GM03348 (cell line): Measurements from ENCODE around the gene PCGF3.

Experiments used
- DNase-seq: peaks from one replicate; pipeline ENCODE4 v3.0.0; 2012; ENCODE audit warnings: low spot score

The PCGF3 gene

GRCh38 chr4:705278-706082 lies at the start of gene PCGF3:
Gene PCGF3 (plus strand): TSS chr4:705832. CDS start chr4:733681, 27,849 bp downstream.
- peak; percentile 100 for DNase-seq

- DNase-seq, result no peak
These were observed 48.9 kb upstream of the PCGF3 start for GRCh38 chr4:656436-657337.

- DNase-seq, result no peak
These were observed 48.2 kb upstream of the PCGF3 start for GRCh38 chr4:657338-657833.

- DNase-seq, result no peak
These were observed 47.6 kb upstream of the PCGF3 start for GRCh38 chr4:657834-658667.

- DNase-seq, result no peak
These were observed 46.7 kb upstream of the PCGF3 start for GRCh38 chr4:658681-659667.

GRCh38 chr4:659851-660250 lies 45.8 kb upstream of the PCGF3 start:
- DNase-seq, result no peak

GRCh38 chr4:660401-660800 lies 45.2 kb upstream of the PCGF3 start:
- DNase-seq, result no peak

GRCh38 chr4:661231-661630 lies 44.4 kb upstream of the PCGF3 start:
- no peak for DNase-seq

GRCh38 chr4:661881-662761 lies 43.5 kb upstream of the PCGF3 start:
- no peak for DNase-seq

GRCh38 chr4:663046-663437 lies 42.6 kb upstream of the PCGF3 start:
- DNase-seq, result no peak

GRCh38 chr4:663438-664428 lies 41.9 kb upstream of the PCGF3 start:
- no peak for DNase-seq

GRCh38 chr4:664713-665231 lies 40.9 kb upstream of the PCGF3 start:
- no peak for DNase-seq

- DNase-seq, result no peak
These were observed 40.3 kb upstream of the PCGF3 start for GRCh38 chr4:665381-665750.

GRCh38 chr4:665751-666435 lies 39.7 kb upstream of the PCGF3 start:
- DNase-seq, result no peak

GRCh38 chr4:666436-666810 lies 39.2 kb upstream of the PCGF3 start:
- DNase-seq, result no peak

- no peak for DNase-seq
These were observed 38.6 kb upstream of the PCGF3 start for GRCh38 chr4:666822-667544.

- no peak for DNase-seq
These were observed 38.1 kb upstream of the PCGF3 start for GRCh38 chr4:667545-667925.
